ENCODE data around the gene VGLL4.

The VGLL4 gene

DNA sequence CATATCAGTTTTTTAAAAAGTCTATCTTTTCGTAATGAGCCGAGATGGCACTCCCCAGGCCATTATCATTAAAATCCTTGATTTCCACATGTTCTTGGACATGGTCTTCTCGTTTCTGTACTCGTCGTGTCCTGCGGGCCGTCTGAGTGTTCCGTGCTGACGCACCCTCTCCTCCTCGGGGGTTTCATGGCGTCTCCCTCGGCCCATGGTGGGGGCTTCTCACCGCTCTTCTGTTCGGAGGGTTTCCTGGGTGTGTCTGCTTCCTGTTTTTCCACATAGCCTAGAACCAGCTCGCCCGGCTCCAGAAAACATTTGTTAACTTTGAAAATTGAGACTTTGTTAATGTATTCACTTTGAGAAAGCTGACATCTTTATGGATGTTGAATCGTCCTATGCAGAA is 92.7 kb downstream of the VGLL4 start:
- Histone ChIP-seq H3K4me1 (ENCODE audit: insufficient read depth, low read length) (no peaks in the 10 kb centered on the region), H3K9me3 (ENCODE audit: insufficient read depth, low read length, severe bottlenecking) (no peaks in the 10 kb centered on the region), H3K4me3 (ENCODE audit: low read depth in 1 of 2, low read length in 2 of 2) (no peak overlapping the region), H3K27ac (ENCODE audit: low read length) (no peak overlapping the region), H4K20me1 (ENCODE audit: insufficient read depth, low read length) (peaks cover 40% of the 10 kb centered on the region), H2AFZ (ENCODE audit: low read depth, low read length) (no peak overlapping the region), H3K36me3 (ENCODE audit: insufficient read depth, low read length) (peaks cover 32% of the 10 kb centered on the region), H3K4me2 (ENCODE audit: insufficient read depth, low read length) (no peak overlapping the region), H3K79me2 (ENCODE audit: insufficient read depth, low read length) (no peaks in the 10 kb centered on the region), H3K9ac (ENCODE audit: low read depth, low read length) (no peak overlapping the region), H3K27me3 (ENCODE audit: insufficient read depth, low read length, poor library complexity) (no peaks in the 10 kb centered on the region)
- TF ChIP-seq EZH2 (IDR thresholded peaks at IDR 0.05; ENCODE audit: borderline replicate concordance, low read depth, low read length, severe bottlenecking), result no peak
- TF ChIP-seq, protein P1, sequence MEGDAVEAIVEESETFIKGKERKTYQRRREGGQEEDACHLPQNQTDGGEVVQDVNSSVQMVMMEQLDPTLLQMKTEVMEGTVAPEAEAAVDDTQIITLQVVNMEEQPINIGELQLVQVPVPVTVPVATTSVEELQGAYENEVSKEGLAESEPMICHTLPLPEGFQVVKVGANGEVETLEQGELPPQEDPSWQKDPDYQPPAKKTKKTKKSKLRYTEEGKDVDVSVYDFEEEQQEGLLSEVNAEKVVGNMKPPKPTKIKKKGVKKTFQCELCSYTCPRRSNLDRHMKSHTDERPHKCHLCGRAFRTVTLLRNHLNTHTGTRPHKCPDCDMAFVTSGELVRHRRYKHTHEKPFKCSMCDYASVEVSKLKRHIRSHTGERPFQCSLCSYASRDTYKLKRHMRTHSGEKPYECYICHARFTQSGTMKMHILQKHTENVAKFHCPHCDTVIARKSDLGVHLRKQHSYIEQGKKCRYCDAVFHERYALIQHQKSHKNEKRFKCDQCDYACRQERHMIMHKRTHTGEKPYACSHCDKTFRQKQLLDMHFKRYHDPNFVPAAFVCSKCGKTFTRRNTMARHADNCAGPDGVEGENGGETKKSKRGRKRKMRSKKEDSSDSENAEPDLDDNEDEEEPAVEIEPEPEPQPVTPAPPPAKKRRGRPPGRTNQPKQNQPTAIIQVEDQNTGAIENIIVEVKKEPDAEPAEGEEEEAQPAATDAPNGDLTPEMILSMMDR (IDR thresholded peaks at IDR 0.05; ENCODE audit: borderline replicate concordance, extremely low read depth, low read length, poor library complexity, severe bottlenecking), result no peak
- ATAC-seq (ENCODE audit: insufficient read depth, low read depth) (no peak), DNase-seq (no peak)

DNA sequence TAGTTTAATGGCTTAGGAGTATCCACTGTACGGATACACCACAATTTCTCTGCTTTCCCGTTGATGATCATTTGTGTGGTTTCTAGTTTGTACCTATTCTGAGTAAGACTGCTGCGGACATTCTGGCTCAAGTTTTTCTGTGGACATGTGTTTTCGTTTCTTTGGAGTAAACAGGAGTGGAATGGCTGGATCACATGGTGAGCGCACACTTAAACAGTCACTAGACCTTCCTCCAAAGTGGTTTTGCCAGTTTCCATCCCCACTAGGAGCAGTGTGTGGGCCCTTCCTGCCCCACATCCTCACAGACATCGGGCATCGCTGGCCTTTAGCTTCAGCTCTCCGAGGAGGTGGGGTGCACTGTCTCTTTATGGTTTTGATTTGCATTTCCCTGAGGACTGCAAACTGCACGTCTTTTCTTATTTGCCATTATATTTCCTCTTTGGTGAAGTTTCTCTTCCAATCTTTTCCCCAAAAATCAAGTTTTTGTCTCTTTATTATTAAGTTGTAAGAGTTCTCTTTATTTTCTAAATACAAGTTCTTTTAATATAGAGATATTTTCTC is 94.1 kb downstream of the VGLL4 start:
- Histone ChIP-seq H3K36me3 (ENCODE audit: insufficient read depth, low read length) (peaks cover 18% of the 10 kb centered on the region), H3K4me2 (ENCODE audit: insufficient read depth, low read length) (no peak overlapping the region), H3K27ac (ENCODE audit: low read length) (no peak overlapping the region), H3K4me1 (ENCODE audit: insufficient read depth, low read length) (no peaks in the 10 kb centered on the region), H2AFZ (ENCODE audit: low read depth, low read length) (no peak overlapping the region), H4K20me1 (ENCODE audit: insufficient read depth, low read length) (peaks cover 32% of the 10 kb centered on the region), H3K9ac (ENCODE audit: low read depth, low read length) (no peak overlapping the region), H3K27me3 (ENCODE audit: insufficient read depth, low read length, poor library complexity) (no peaks in the 10 kb centered on the region), H3K4me3 (ENCODE audit: low read depth in 1 of 2, low read length in 2 of 2) (no peak overlapping the region), H3K9me3 (ENCODE audit: insufficient read depth, low read length, severe bottlenecking) (no peaks in the 10 kb centered on the region), H3K79me2 (ENCODE audit: insufficient read depth, low read length) (no peaks in the 10 kb centered on the region)
- DNase-seq, result no peak
- TF ChIP-seq, protein P1 (IDR thresholded peaks at IDR 0.05; ENCODE audit: borderline replicate concordance, extremely low read depth, low read length, poor library complexity, severe bottlenecking), result no peak
- TF ChIP-seq EZH2 (IDR thresholded peaks at IDR 0.05; ENCODE audit: borderline replicate concordance, low read depth, low read length, severe bottlenecking), result no peak
- ATAC-seq (ENCODE audit: insufficient read depth, low read depth), result no peak

DNA sequence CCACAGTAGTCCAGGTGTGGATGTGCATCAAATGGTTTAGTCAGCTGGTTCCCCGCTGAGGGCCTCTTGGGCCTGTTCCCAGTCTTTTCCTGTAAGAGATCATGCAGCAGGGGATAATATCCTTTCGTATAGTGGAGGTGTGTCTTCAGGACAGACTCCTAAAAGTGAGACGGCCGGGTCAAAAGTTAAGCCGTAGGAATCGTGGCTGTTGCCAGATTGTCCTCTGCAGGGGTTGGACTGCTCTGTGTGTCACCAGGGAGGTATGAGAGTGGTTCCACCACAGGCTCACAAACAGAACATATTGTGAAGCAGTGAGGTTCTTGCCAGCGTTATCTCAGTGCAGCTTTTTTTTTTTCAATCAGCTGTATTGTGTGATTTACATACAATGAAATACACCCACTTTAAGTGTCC is 95.0 kb downstream of the VGLL4 start:
- Histone ChIP-seq H3K79me2 (ENCODE audit: insufficient read depth, low read length) (no peaks in the 10 kb centered on the region), H4K20me1 (ENCODE audit: insufficient read depth, low read length) (peaks cover 28% of the 10 kb centered on the region), H3K4me2 (ENCODE audit: insufficient read depth, low read length) (no peak overlapping the region), H3K36me3 (ENCODE audit: insufficient read depth, low read length) (peaks cover 9% of the 10 kb centered on the region), H2AFZ (ENCODE audit: low read depth, low read length) (no peak overlapping the region), H3K4me1 (ENCODE audit: insufficient read depth, low read length) (no peaks in the 10 kb centered on the region), H3K4me3 (ENCODE audit: low read depth in 1 of 2, low read length in 2 of 2) (no peak overlapping the region), H3K9me3 (ENCODE audit: insufficient read depth, low read length, severe bottlenecking) (no peaks in the 10 kb centered on the region), H3K27ac (ENCODE audit: low read length) (no peak overlapping the region), H3K27me3 (ENCODE audit: insufficient read depth, low read length, poor library complexity) (no peaks in the 10 kb centered on the region), H3K9ac (ENCODE audit: low read depth, low read length) (no peak overlapping the region)
- TF ChIP-seq, protein P1 (IDR thresholded peaks at IDR 0.05; ENCODE audit: borderline replicate concordance, extremely low read depth, low read length, poor library complexity, severe bottlenecking), result no peak
- TF ChIP-seq EZH2 (IDR thresholded peaks at IDR 0.05; ENCODE audit: borderline replicate concordance, low read depth, low read length, severe bottlenecking), result no peak
- no peak for ATAC-seq (ENCODE audit: insufficient read depth, low read depth)
- DNase-seq, result no peak
